Activated CD8-positive, alpha-beta T cell treated with anti-CD3 and anti-CD28 coated beads for 36 hours (primary cell): ENCODE data around the gene PTPRK. TPM values are rescaled to one million over a fixed set of nuclear protein-coding genes. Genes with fewer than 3 reads are reported as not detected.

Source experiments
- ATAC-seq: fragments of 200-7000 bp; cut with Tn5 transposase; one replicate; pipeline ENCODE4 v1.10.0; 2021; ENCODE audit warnings: mild to moderate bottlenecking, moderate library complexity
- CTCF ChIA-PET: fragments of 350-600 bp; sonication (Branson Sonifier 250); formaldehyde crosslinking; loops from one replicate; lab custom pipeline; 2021; ENCODE audit warnings: antibody characterized with exemption; lab: Charles Lee
- POLR2A ChIA-PET: fragments of 350-600 bp; sonication (Branson Sonifier 250); formaldehyde crosslinking; loops from one replicate; lab custom pipeline; 2021; ENCODE audit warnings: antibody characterized with exemption; lab: Charles Lee
- DNase-seq: peaks from one replicate; pipeline ENCODE4 v3.0.0-alpha.2; 2020
- H3K27ac Mint-ChIP-seq: one replicate; pipeline ENCODE4 v1.8.0; 2021; ENCODE audit warnings: mild to moderate bottlenecking, mixed read lengths
- H3K27me3 Mint-ChIP-seq: one replicate; pipeline ENCODE4 v1.8.0; 2021; ENCODE audit warnings: mixed read lengths
- H3K36me3 Mint-ChIP-seq: one replicate; pipeline ENCODE4 v1.8.0; 2021; ENCODE audit warnings: low read depth, mixed read lengths
- H3K4me1 Mint-ChIP-seq: one replicate; pipeline ENCODE4 v1.8.0; 2021; ENCODE audit warnings: low read depth, mixed read lengths
- H3K4me3 Mint-ChIP-seq: one replicate; pipeline ENCODE4 v1.8.0; 2021; ENCODE audit warnings: mild to moderate bottlenecking, moderate library complexity, mixed read lengths
- H3K9me3 Mint-ChIP-seq: one replicate; pipeline ENCODE4 v1.8.0; 2021; ENCODE audit warnings: mixed read lengths
- CTCF ChIP-seq: fragments of 200-600 bp; IDR thresholded peaks from one replicate; pipeline ENCODE4 v1.8.0; 2022; ENCODE audit warnings: antibody characterized with exemption, mild to moderate bottlenecking
- intact Hi-C: fragments of 100-400 bp; cut with micrococcal nuclease; formaldehyde crosslinking; loops from one replicate; pipeline ENCODE4 v1.10.0; 2022
- total RNA-seq, 2 experiments: library from RNA; stranded (reverse); gene quantifications; one replicate each; pipeline ENCODE4 v1.2.3, GENCODE V29; 2021

Gene PTPRK
- total RNA-seq, 2 experiments from 2014 or later = 7.7 to 8.9 TPM

- ATAC-seq (no peak), DNase-seq (no peak)
- intact Hi-C loops = no loop called here
- POLR2A ChIA-PET = no interaction called here
- Mint-ChIP-seq H3K9me3 (peaks cover 2% of the 10 kb centered on the region), H3K4me1 (peaks cover 18% of the 10 kb centered on the region), H3K27me3 (no peaks in the 10 kb centered on the region), H3K27ac (no peak overlapping the region), H3K36me3 (no peaks in the 10 kb centered on the region), H3K4me3 (no peak overlapping the region)
- no peak for TF ChIP-seq CTCF
- CTCF ChIA-PET = no interaction called here
Measured at GRCh38 chr6:128246472-128247260, 273.7 kb downstream of the PTPRK start.

DNA sequence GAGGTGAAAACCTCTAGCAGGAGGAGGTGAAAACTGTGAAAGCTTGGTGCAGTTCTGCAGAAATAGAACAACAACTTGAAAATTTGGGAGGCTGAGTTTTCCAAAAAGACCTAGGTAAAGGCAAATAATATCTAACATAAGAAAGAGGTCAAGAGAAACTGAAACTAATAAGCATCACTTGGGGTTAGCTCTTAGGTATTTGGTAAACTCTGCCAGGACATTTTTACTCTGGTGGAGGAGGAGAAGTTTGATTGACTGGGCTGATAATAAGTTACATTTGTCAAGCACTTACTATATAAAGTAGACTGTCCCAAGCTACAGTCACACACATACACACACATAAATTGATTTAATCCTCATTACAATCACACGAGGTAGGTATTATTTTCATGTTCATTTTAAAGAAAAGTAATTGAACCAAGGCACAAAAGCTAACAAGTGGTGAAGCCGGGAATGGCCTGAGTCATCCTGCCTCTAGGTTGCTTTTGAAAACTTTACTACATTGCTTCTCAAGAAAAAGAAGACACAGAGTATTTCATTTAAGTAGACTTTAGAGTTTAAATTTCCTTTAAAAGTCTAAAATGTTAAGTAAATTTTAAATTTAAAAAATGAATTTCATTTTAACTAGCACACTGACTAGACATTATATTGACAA, 275.5 kb downstream of the PTPRK start:
- TF ChIP-seq CTCF = no peak
- Mint-ChIP-seq H3K36me3 (peaks cover 1% of the 10 kb centered on the region), H3K27ac (no peak overlapping the region), H3K4me3 (no peak overlapping the region), H3K9me3 (peaks cover 2% of the 10 kb centered on the region), H3K4me1 (peaks cover 26% of the 10 kb centered on the region), H3K27me3 (no peaks in the 10 kb centered on the region)
- intact Hi-C loops = no loop called here
- ChIA-PET POLR2A (no interaction called here), CTCF (no interaction called here)
- ATAC-seq = no peak
- no peak for DNase-seq

GRCh38 chr6:128242765-128243403, 277.5 kb downstream of the PTPRK start:
- Mint-ChIP-seq H3K4me3 (no peak overlapping the region), H3K9me3 (no peaks in the 10 kb centered on the region), H3K36me3 (peaks cover 1% of the 10 kb centered on the region), H3K27me3 (no peaks in the 10 kb centered on the region), H3K4me1 (peaks cover 28% of the 10 kb centered on the region), H3K27ac (no peak overlapping the region)
- intact Hi-C loops = no loop called here
- no peak for TF ChIP-seq CTCF
- no peak for ATAC-seq
- CTCF ChIA-PET = interaction anchor here (1.2 to 1.8 kb wide), 2 partner anchors 11 to 336 kb away, joined by 3 to 4 read pairs; no protein-coding TSS in a partner anchor
- POLR2A ChIA-PET = interaction anchor here (0.7 kb wide), 1 partner anchor 201 kb away, joined by 3 read pairs; no protein-coding TSS in a partner anchor
- DNase-seq = no peak

- Mint-ChIP-seq H3K36me3 (peaks cover 1% of the 10 kb centered on the region), H3K9me3 (no peaks in the 10 kb centered on the region), H3K4me1 (peaks cover 28% of the 10 kb centered on the region), H3K27me3 (no peaks in the 10 kb centered on the region), H3K4me3 (no peak overlapping the region), H3K27ac (no peak overlapping the region)
- DNase-seq = no peak
- POLR2A ChIA-PET = no interaction called here
- CTCF ChIA-PET = interaction anchor here (1.8 kb wide), 1 partner anchor 334 kb away, joined by 3 read pairs; no protein-coding TSS in a partner anchor
- no peak for TF ChIP-seq CTCF
- no peak for ATAC-seq
- intact Hi-C loops = no loop called here
Measured at GRCh38 chr6:128241216-128241615, 279.2 kb downstream of the PTPRK start.
